ENCODE data around the gene ELF4. TPM values are rescaled to one million over a fixed set of nuclear protein-coding genes. Genes with fewer than 3 reads are reported as not detected.

ELF4 gene
- total and polyA plus RNA-seq, 2 of the 4 experiments (the other 2 are of a cell fraction), result 10.9 to 19.0 TPM

GRCh38 chrX:130159776-130160175, 49.5 kb upstream of the ELF4 start:
- in situ Hi-C loops (cut with MboI; ENCODE audit: low sequenced_read_pairs), result no loop called here
- intact Hi-C loops (cut with micrococcal nuclease), result loop anchor here (1.0 kb wide), 1 partner anchor 42 kb away; no protein-coding TSS in a partner anchor
- Histone ChIP-seq H3K27me3 (ENCODE audit: control insufficient read depth, insufficient read depth, low read length) (no peaks in the 10 kb centered on the region), H3K23ac (ENCODE audit: low read depth, low read length) (no peak overlapping the region), H2BK120ac (ENCODE audit: low read depth, low read length) (no peak overlapping the region), H3K14ac (replicated peaks; ENCODE audit: low read depth, low read length) (no peak overlapping the region), H4K91ac (ENCODE audit: insufficient read depth, low read depth, low read length) (no peak overlapping the region), H3K56ac (ENCODE audit: extremely low read depth, insufficient read depth, low read length) (no peak overlapping the region), H2BK5ac (ENCODE audit: low read depth, low read length, poor library complexity, severe bottlenecking) (no peak overlapping the region), H3K79me1 (ENCODE audit: low read depth in 1 of 2, low read length in 2 of 2) (peaks cover 0 to 5% of the 10 kb centered on the region in 2 experiments; a peak in 2 of 4 replicates), H3K18ac (ENCODE audit: low read depth, low read length) (no peak overlapping the region), H3K9ac (ENCODE audit: low read depth, low read length) (no peak overlapping the region), H3K4me1 (ENCODE audit: control insufficient read depth, insufficient read depth, low read length) (no peaks in the 10 kb centered on the region), H4K20me1 (ENCODE audit: insufficient read depth, low read length) (no peaks in the 10 kb centered on the region), H3K36me3 (ENCODE audit: control insufficient read depth, insufficient read depth, low read length) (no peaks in the 10 kb centered on the region), H2AFZ (replicated peaks; ENCODE audit: low read length, poor library complexity) (no peak overlapping the region), H3K9me1 (ENCODE audit: insufficient read depth, low read length) (no peaks in the 10 kb centered on the region), H3K4me3 (ENCODE audit: insufficient read depth, low read depth, low read length) (no peak overlapping the region), H2AK9ac (replicated peaks; ENCODE audit: low read depth, low read length, poor library complexity) (no peak overlapping the region), H2AK5ac (ENCODE audit: low read depth, low read length) (no peak overlapping the region), H2BK15ac (ENCODE audit: low read depth, low read length) (no peak overlapping the region), H3K9me3 (ENCODE audit: control insufficient read depth, insufficient read depth, low read length) (no peaks in the 10 kb centered on the region), H3K27ac (ENCODE audit: insufficient read depth, low read length) (no peak overlapping the region), H4K5ac (ENCODE audit: low read depth, low read length) (no peak overlapping the region), H3K4me2 (ENCODE audit: low read depth, low read length) (no peak overlapping the region), H4K8ac (ENCODE audit: low read depth in 2 of 2, low read length in 2 of 2) (no peak overlapping the region), H3K4ac (ENCODE audit: low read depth, low read length) (no peak overlapping the region), H2BK20ac (ENCODE audit: low read depth, low read length) (no peak overlapping the region)
- WGBS, 2 experiments (ENCODE audit: extremely low coverage in 2 of 2, insufficient read length in 1 of 2), result 71% methylated on average over 1 of the region's 4 CpGs; no CpG with 5 or more reads in 1 of the 2 experiments
- POLR2A ChIA-PET (ENCODE audit: unreplicated experiment), result no interaction called here
- no peak for TF ChIP-seq MAZ (IDR thresholded peaks at IDR 0.05; ENCODE audit: borderline replicate concordance, low read depth, low read length)
- TF ChIP-seq CEBPB (IDR thresholded peaks at IDR 0.05; ENCODE audit: low read depth, low read length), result no peak
- TF ChIP-seq POLR2A (IDR thresholded peaks at IDR 0.05; ENCODE audit: low read depth, low read length), result no peak
- TF ChIP-seq MAFK (IDR thresholded peaks at IDR 0.05; ENCODE audit: low read depth, low read length), result no peak
- no peak for TF ChIP-seq MXI1 (IDR thresholded peaks at IDR 0.05; ENCODE audit: borderline replicate concordance, low read depth, low read length)
- dilution Hi-C loops (cut with HindIII; ENCODE audit: low sequenced_read_pairs, unreplicated experiment), result no loop called here
- no TSS peak for BruUV-seq (replicated peaks)
- no peak for DNase-seq
- CTCF ChIA-PET, result no interaction called here
- no peak for ATAC-seq (ENCODE audit: low read depth)
